HEK293 (cell line): ENCODE results near the gene POLD1.

Experiments
- BCL11B ChIP-seq: fragments of 450-650 bp; formaldehyde crosslinking; IDR thresholded peaks from 2 replicates; pipeline ENCODE4 v1.5.1; 2016; ENCODE audit warnings: low read depth, missing biosample characterization, missing genetic modification characterization
- HOXA7 ChIP-seq: sonication (generic); formaldehyde crosslinking; IDR thresholded peaks from 2 replicates; pipeline ENCODE4 v1.8.1; 2022; ENCODE audit warnings: missing genetic modification reagents, borderline replicate concordance
- MYNN ChIP-seq: fragments of 450-650 bp; formaldehyde crosslinking; IDR thresholded peaks from 2 replicates; pipeline ENCODE4 v1.5.1; 2016; ENCODE audit warnings: missing biosample characterization, missing genetic modification characterization, borderline replicate concordance
- SALL2 ChIP-seq: fragments of 450-650 bp; formaldehyde crosslinking; IDR thresholded peaks from 2 replicates; pipeline ENCODE4 v1.5.0; 2017; ENCODE audit warnings: missing biosample characterization, mild to moderate bottlenecking, missing genetic modification characterization, borderline replicate concordance
- ZBTB48 ChIP-seq: fragments of 450-650 bp; formaldehyde crosslinking; IDR thresholded peaks from 2 replicates; pipeline ENCODE4 v1.5.1; 2016; ENCODE audit warnings: missing biosample characterization, missing genetic modification characterization
- ZFP37 ChIP-seq: fragments of 450-650 bp; formaldehyde crosslinking; IDR thresholded peaks from 2 replicates; pipeline ENCODE4 v1.5.1; 2016; ENCODE audit warnings: missing biosample characterization, missing genetic modification characterization
- ZNF112 ChIP-seq: fragments of 450-650 bp; formaldehyde crosslinking; IDR thresholded peaks from 2 replicates; pipeline ENCODE4 v1.5.0; 2017; ENCODE audit warnings: missing biosample characterization, missing genetic modification characterization
- ZNF221 ChIP-seq: fragments of 450-650 bp; formaldehyde crosslinking; IDR thresholded peaks from 2 replicates; pipeline ENCODE4 v1.5.1; 2017; ENCODE audit warnings: missing biosample characterization, missing genetic modification characterization, borderline replicate concordance
- ZNF274 ChIP-seq, 2 experiments: fragments of 200-500 bp in 1 of 2; fragments of 450-650 bp in 1 of 2; sonication (Bioruptor generic) in 1 of 2; formaldehyde crosslinking in 1 of 2; IDR thresholded peaks; 2 replicates each; pipeline versions ENCODE4 v1.5.1 to v1.6.1; 2014 to 2016; ENCODE audit warnings: borderline replicate concordance in 1 of 2, inconsistent platforms in 1 of 2, low read length in 1 of 2, missing biosample characterization in 1 of 2, missing genetic modification characterization in 1 of 2
- ZNF292 ChIP-seq: fragments of 450-650 bp; formaldehyde crosslinking; IDR thresholded peaks from 2 replicates; pipeline ENCODE4 v1.5.1; 2016; ENCODE audit warnings: low read depth, missing biosample characterization, missing genetic modification characterization, borderline replicate concordance
- ZNF302 ChIP-seq: fragments of 450-650 bp; formaldehyde crosslinking; IDR thresholded peaks from 2 replicates; pipeline ENCODE4 v1.5.1; 2016; ENCODE audit warnings: missing biosample characterization, missing genetic modification characterization, low read depth
- ZNF311 ChIP-seq: fragments of 450-650 bp; formaldehyde crosslinking; IDR thresholded peaks from 2 replicates; pipeline ENCODE4 v1.5.1; 2017; ENCODE audit warnings: missing biosample characterization, missing genetic modification characterization, borderline replicate concordance
- ZNF350 ChIP-seq: fragments of 450-650 bp; formaldehyde crosslinking; IDR thresholded peaks from 2 replicates; pipeline ENCODE4 v1.5.0; 2017; ENCODE audit warnings: missing biosample characterization, mild to moderate bottlenecking, missing genetic modification characterization
- ZNF366 ChIP-seq: fragments of 450-650 bp; formaldehyde crosslinking; conservative IDR thresholded peaks from 2 replicates; pipeline ENCODE4 v1.5.1; 2016; ENCODE audit warnings: missing biosample characterization, missing genetic modification characterization
- ZNF514 ChIP-seq: fragments of 450-650 bp; formaldehyde crosslinking; IDR thresholded peaks from 2 replicates; pipeline ENCODE4 v1.5.1; 2016; ENCODE audit warnings: missing biosample characterization, missing genetic modification characterization
- ZNF558 ChIP-seq: fragments of 450-650 bp; formaldehyde crosslinking; IDR thresholded peaks from 2 replicates; pipeline ENCODE4 v1.5.1; 2016; ENCODE audit warnings: missing biosample characterization, missing genetic modification characterization
- ZNF561 ChIP-seq: fragments of 450-650 bp; IDR thresholded peaks from 2 replicates; pipeline ENCODE4 v1.5.1; 2018; ENCODE audit warnings: missing biosample characterization, missing genetic modification characterization, borderline replicate concordance
- ZNF600 ChIP-seq: fragments of 450-650 bp; formaldehyde crosslinking; IDR thresholded peaks from 2 replicates; pipeline ENCODE4 v1.5.1; 2016; ENCODE audit warnings: missing biosample characterization, missing genetic modification characterization
- ZNF624 ChIP-seq: fragments of 450-650 bp; formaldehyde crosslinking; IDR thresholded peaks from 2 replicates; pipeline ENCODE4 v1.5.1; 2017; ENCODE audit warnings: missing biosample characterization, missing genetic modification characterization
- ZNF629 ChIP-seq: fragments of 450-650 bp; formaldehyde crosslinking; IDR thresholded peaks from 2 replicates; pipeline ENCODE4 v1.5.1; 2017; ENCODE audit warnings: missing biosample characterization, missing genetic modification characterization
- ZNF670 ChIP-seq: fragments of 450-650 bp; formaldehyde crosslinking; IDR thresholded peaks from 2 replicates; pipeline ENCODE4 v1.5.1; 2016; ENCODE audit warnings: missing biosample characterization, missing genetic modification characterization, low read depth
- ZNF76 ChIP-seq: fragments of 450-650 bp; formaldehyde crosslinking; IDR thresholded peaks from 2 replicates; pipeline ENCODE4; 2016; ENCODE audit warnings: low read depth, missing biosample characterization, missing genetic modification characterization, borderline replicate concordance
- ZNF768 ChIP-seq: fragments of 450-650 bp; formaldehyde crosslinking; IDR thresholded peaks from 2 replicates; pipeline ENCODE4 v1.5.1; 2018; ENCODE audit warnings: missing biosample characterization, mild to moderate bottlenecking, missing genetic modification characterization
- ZNF785 ChIP-seq: fragments of 450-650 bp; formaldehyde crosslinking; IDR thresholded peaks from 2 replicates; pipeline ENCODE4 v1.5.1; 2016; ENCODE audit warnings: missing biosample characterization, missing genetic modification characterization
- ZNF830 ChIP-seq: fragments of 450-650 bp; IDR thresholded peaks from 2 replicates; pipeline ENCODE4 v1.5.0; 2018; ENCODE audit warnings: missing biosample characterization, missing genetic modification characterization, low read depth, mild to moderate bottlenecking, moderate library complexity
- ZSCAN30 ChIP-seq: fragments of 450-650 bp; IDR thresholded peaks from 2 replicates; pipeline ENCODE4 v1.5.1; 2018; ENCODE audit warnings: missing biosample characterization, mild to moderate bottlenecking, missing genetic modification characterization, moderate library complexity
- TF ChIP-seq, protein P1 (sequence below): fragments of 450-650 bp; formaldehyde crosslinking; IDR thresholded peaks from 2 replicates; pipeline ENCODE4 v1.5.1; 2016; ENCODE audit warnings: missing biosample characterization, missing genetic modification characterization
- TF ChIP-seq, protein P2 (sequence below): fragments of 450-650 bp; IDR thresholded peaks from 2 replicates; pipeline ENCODE4 v1.5.1; 2018; ENCODE audit warnings: missing biosample characterization, mild to moderate bottlenecking, missing genetic modification characterization
- TF ChIP-seq, protein P3 (sequence below): fragments of 450-650 bp; formaldehyde crosslinking; IDR thresholded peaks from 2 replicates; pipeline ENCODE4 v1.5.1; 2017; ENCODE audit warnings: missing biosample characterization, missing genetic modification characterization
- TF ChIP-seq, protein P4 (sequence below): fragments of 450-650 bp; formaldehyde crosslinking; IDR thresholded peaks from 2 replicates; pipeline ENCODE4 v1.5.1; 2017; ENCODE audit warnings: missing biosample characterization, missing genetic modification characterization
- TF ChIP-seq, protein P5 (sequence below): fragments of 450-650 bp; formaldehyde crosslinking; IDR thresholded peaks from 2 replicates; pipeline ENCODE4 v1.5.1; 2016; ENCODE audit warnings: missing biosample characterization, missing genetic modification characterization

POLD1 gene

DNA sequence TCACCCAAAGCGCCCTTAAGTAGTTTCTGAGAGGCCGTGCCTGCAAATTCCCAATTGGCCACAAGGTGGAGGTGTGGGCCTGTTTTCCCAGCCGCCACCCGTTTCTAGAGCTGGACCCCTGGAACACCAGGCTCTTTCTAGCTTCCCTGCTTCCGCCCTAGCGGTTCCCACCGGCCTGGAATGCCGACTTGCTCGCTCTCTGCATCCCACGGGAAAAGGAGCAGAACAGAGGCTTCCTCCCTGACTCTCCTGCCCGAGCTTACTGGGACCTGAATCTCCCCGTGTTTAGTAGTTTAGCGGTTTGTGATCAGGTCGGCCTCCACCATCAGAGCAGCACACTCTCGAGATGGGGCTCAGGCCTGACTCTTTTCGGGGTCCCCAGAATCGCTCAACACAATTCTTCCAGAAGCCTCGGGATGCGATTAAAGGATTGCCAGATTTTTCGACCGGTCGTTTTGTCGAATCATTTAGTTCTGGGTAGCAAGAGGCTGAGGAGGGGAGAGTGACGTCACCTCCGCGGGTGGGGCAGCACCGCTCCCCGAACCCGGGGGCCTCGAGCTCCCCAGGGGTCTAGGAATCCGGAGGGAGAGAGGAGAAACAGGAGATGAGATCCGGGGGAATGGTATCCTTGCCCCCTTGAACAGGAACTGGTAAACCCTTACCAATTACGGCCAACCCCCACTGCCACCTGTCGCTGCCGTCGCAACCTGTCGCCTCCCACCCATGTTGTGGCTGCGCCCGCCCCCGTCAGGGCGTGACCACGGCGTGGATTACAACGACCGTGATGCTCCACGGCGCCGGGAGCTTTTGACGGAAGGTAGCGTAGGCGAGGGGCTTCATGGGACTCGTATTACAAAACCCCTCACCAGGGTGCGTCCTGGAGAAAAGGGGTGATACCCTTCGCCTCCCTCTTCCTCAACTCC is 26.7 kb upstream of the POLD1 start (continued):
- no peak for TF ChIP-seq ZNF558 (tag by site-specific recombination)
- TF ChIP-seq, protein P1, sequence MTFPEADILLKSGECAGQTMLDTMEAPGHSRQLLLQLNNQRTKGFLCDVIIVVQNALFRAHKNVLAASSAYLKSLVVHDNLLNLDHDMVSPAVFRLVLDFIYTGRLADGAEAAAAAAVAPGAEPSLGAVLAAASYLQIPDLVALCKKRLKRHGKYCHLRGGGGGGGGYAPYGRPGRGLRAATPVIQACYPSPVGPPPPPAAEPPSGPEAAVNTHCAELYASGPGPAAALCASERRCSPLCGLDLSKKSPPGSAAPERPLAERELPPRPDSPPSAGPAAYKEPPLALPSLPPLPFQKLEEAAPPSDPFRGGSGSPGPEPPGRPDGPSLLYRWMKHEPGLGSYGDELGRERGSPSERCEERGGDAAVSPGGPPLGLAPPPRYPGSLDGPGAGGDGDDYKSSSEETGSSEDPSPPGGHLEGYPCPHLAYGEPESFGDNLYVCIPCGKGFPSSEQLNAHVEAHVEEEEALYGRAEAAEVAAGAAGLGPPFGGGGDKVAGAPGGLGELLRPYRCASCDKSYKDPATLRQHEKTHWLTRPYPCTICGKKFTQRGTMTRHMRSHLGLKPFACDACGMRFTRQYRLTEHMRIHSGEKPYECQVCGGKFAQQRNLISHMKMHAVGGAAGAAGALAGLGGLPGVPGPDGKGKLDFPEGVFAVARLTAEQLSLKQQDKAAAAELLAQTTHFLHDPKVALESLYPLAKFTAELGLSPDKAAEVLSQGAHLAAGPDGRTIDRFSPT (tag by site-specific recombination), result 0 out of 2 replicates have a peak, but pooled peaks have one; percentile 31
- TF ChIP-seq HOXA7, result no peak
- TF ChIP-seq ZNF221 (tag by site-specific recombination), result no peak
- no peak for TF ChIP-seq ZSCAN30
- TF ChIP-seq ZNF670, result no peak
- TF ChIP-seq ZNF561 (tag by site-specific recombination), result 0 out of 2 replicates have a peak, but pooled peaks have one; percentile 25
- no peak for TF ChIP-seq ZBTB48 (tag by site-specific recombination)
- TF ChIP-seq SALL2 (tag by site-specific recombination), result no peak
- no peak for TF ChIP-seq ZNF768 (tag by site-specific recombination)
- TF ChIP-seq, protein P2, sequence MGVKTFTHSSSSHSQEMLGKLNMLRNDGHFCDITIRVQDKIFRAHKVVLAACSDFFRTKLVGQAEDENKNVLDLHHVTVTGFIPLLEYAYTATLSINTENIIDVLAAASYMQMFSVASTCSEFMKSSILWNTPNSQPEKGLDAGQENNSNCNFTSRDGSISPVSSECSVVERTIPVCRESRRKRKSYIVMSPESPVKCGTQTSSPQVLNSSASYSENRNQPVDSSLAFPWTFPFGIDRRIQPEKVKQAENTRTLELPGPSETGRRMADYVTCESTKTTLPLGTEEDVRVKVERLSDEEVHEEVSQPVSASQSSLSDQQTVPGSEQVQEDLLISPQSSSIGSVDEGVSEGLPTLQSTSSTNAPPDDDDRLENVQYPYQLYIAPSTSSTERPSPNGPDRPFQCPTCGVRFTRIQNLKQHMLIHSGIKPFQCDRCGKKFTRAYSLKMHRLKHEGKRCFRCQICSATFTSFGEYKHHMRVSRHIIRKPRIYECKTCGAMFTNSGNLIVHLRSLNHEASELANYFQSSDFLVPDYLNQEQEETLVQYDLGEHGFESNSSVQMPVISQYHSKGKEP (tag by site-specific recombination), result no peak
- no peak for TF ChIP-seq ZNF600
- TF ChIP-seq ZNF624 (tag by site-specific recombination), result no peak
- TF ChIP-seq MYNN (tag by site-specific recombination), result no peak
- TF ChIP-seq ZNF514 (tag by site-specific recombination), result no peak
- TF ChIP-seq ZNF830, result no peak
- TF ChIP-seq, protein P3, sequence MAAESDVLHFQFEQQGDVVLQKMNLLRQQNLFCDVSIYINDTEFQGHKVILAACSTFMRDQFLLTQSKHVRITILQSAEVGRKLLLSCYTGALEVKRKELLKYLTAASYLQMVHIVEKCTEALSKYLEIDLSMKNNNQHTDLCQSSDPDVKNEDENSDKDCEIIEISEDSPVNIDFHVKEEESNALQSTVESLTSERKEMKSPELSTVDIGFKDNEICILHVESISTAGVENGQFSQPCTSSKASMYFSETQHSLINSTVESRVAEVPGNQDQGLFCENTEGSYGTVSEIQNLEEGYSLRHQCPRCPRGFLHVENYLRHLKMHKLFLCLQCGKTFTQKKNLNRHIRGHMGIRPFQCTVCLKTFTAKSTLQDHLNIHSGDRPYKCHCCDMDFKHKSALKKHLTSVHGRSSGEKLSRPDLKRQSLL (tag by site-specific recombination), result no peak
- TF ChIP-seq ZNF76, result no peak
- TF ChIP-seq ZFP37 (tag by site-specific recombination), result no peak; the same call in 1 of the 2 replicates
- TF ChIP-seq, protein P4, sequence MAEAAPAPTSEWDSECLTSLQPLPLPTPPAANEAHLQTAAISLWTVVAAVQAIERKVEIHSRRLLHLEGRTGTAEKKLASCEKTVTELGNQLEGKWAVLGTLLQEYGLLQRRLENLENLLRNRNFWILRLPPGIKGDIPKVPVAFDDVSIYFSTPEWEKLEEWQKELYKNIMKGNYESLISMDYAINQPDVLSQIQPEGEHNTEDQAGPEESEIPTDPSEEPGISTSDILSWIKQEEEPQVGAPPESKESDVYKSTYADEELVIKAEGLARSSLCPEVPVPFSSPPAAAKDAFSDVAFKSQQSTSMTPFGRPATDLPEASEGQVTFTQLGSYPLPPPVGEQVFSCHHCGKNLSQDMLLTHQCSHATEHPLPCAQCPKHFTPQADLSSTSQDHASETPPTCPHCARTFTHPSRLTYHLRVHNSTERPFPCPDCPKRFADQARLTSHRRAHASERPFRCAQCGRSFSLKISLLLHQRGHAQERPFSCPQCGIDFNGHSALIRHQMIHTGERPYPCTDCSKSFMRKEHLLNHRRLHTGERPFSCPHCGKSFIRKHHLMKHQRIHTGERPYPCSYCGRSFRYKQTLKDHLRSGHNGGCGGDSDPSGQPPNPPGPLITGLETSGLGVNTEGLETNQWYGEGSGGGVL, result no peak
- TF ChIP-seq ZNF350, result no peak
- no peak for TF ChIP-seq ZNF302 (tag by site-specific recombination)
- TF ChIP-seq ZNF274 (IDR thresholded peaks at IDR 0.05; ENCODE audit: low read length), result no peak
- no peak for TF ChIP-seq ZNF274 (tag by site-specific recombination; IDR thresholded peaks at IDR 0.05; ENCODE audit: borderline replicate concordance)
- no peak for TF ChIP-seq ZNF785
- peak; percentile 28; the same call in 1 of the 2 replicates for TF ChIP-seq ZNF629 (tag by site-specific recombination)
- TF ChIP-seq BCL11B, result no peak
- no peak for TF ChIP-seq ZNF292
- TF ChIP-seq ZNF311 (tag by site-specific recombination), result no peak
- no peak for TF ChIP-seq ZNF366 (tag by site-specific recombination)
- TF ChIP-seq, protein P5, sequence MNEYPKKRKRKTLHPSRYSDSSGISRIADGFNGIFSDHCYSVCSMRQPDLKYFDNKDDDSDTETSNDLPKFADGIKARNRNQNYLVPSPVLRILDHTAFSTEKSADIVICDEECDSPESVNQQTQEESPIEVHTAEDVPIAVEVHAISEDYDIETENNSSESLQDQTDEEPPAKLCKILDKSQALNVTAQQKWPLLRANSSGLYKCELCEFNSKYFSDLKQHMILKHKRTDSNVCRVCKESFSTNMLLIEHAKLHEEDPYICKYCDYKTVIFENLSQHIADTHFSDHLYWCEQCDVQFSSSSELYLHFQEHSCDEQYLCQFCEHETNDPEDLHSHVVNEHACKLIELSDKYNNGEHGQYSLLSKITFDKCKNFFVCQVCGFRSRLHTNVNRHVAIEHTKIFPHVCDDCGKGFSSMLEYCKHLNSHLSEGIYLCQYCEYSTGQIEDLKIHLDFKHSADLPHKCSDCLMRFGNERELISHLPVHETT (tag by site-specific recombination), result no peak
- TF ChIP-seq ZNF112, result no peak
